PC-3 (cell line): ENCODE data around the gene RAB11FIP4.

Source experiments
- EZH2phosphoT487 ChIP-seq: fragments of 300-600 bp; sonication (generic); IDR thresholded peaks from 2 replicates; pipeline ENCODE4 v1.6.1; 2018; ENCODE audit warnings: mild to moderate bottlenecking, antibody characterized with exemption, low read length, borderline replicate concordance
- TF ChIP-seq, protein P1 (sequence below): fragments of 300-600 bp; sonication (generic); conservative IDR thresholded peaks from 2 replicates; pipeline ENCODE4 v1.5.1; 2017; ENCODE audit warnings: antibody characterized with exemption, low read depth, mild to moderate bottlenecking, low read length

DNA sequence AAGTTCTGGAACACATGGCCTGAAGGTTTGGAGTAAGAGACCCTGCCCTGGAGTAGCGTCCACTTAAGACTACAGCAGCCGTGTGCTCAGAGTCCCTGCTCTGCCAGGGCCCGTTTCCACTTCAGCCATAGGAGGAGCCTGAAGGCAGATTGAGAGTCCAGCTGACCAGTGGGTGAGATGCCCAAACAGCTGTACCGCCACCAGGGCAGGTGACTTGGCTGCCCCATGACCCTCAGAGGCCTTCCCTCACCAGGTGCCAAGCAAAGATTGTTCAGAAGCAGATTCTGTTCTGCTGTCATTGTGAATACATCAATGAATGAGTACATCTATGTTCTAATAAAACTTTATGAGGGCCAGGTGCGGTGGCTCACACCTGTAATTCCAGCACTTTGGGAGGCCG lies 178.8 kb downstream of the RAB11FIP4 start:
- TF ChIP-seq, protein P1, sequence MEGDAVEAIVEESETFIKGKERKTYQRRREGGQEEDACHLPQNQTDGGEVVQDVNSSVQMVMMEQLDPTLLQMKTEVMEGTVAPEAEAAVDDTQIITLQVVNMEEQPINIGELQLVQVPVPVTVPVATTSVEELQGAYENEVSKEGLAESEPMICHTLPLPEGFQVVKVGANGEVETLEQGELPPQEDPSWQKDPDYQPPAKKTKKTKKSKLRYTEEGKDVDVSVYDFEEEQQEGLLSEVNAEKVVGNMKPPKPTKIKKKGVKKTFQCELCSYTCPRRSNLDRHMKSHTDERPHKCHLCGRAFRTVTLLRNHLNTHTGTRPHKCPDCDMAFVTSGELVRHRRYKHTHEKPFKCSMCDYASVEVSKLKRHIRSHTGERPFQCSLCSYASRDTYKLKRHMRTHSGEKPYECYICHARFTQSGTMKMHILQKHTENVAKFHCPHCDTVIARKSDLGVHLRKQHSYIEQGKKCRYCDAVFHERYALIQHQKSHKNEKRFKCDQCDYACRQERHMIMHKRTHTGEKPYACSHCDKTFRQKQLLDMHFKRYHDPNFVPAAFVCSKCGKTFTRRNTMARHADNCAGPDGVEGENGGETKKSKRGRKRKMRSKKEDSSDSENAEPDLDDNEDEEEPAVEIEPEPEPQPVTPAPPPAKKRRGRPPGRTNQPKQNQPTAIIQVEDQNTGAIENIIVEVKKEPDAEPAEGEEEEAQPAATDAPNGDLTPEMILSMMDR = no peak
- TF ChIP-seq EZH2phosphoT487 = no peak
